Activated T-cell treated with anti-CD3 and anti-CD28 coated beads for 1 hour (primary cell): ENCODE measurements around the gene APBB2.

Experiments
- DNase-seq: peaks from one replicate; pipeline ENCODE4 v3.0.0-alpha.2; 2020; ENCODE audit warnings: low read depth

The APBB2 gene

DNA sequence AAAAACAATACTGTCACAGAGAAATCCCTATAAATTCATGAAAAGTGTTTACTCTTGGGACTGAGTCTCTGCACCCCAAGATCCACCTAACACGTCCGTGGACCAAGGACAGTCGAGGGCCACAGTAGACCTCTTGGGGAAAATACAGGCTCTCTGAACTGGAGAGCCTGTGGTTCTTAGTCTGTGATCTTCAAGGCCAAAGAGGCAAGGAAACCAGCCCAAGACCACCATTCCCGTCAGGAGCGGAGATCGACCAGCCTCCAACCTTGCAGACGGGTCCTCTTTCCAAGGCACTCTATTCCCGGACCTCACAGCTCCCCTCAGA, 1.6 kb upstream of the APBB2 start:
- no peak for DNase-seq

DNA sequence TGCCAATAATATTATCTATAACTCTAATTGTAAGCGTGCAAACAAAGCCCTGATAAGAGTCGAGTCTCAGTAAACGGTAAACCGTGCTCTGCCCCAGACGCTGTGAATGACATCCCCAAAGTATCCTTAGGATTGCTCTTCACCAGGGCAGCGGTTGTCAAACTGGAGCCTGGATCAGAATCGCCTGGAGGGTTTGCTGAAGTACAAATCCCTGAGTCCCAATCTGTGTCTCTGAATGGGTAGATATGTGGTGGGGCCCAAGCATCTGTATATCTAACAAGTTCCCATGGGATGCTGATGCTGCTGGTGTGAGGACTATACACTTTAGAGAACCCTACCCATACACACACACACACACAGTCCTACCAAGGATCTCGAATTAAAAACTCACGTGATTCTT, 813 bp upstream of the APBB2 start:
- no peak for DNase-seq

DNA sequence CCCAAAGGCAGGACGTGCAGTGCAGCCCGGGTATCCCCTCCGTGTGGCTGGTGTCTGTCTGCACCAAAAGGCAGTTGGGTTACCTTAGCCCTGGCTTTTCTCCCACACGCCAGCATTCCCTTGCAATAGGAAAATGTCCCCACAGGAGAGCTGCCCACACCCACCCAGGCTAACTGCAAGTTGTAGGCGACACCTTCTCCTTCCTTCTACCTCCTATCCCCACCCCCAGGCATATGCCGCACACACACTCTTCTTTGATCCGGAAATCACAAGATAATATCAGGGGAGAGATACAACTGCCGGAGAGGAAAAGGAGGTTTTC, 444 bp upstream of the APBB2 start:
- DNase-seq = no peak

DNA sequence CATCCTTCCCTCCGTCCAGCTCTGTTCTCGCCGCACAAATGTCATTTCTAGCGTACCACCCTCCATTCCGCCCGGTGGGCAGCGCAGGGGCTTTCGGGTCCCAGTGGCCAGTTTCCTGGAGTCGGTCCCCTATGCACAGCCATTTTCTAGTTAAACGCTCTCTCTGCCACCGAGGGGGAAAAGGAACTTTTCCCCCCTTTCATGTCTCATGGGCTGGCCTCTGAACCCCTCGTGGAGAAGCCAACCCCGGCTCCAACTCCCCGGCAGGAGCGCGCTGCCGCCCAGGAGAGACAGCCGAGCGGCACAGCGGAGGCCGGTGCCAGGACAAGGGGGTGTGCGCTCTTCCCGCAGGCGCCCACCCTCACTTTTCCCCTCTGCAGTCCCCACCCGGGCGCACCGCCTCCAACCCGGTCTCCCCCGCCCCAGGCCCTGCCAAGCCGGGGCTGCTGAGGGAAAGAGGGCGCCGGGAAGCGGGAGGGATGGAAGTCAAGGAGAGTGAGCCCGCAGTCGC, 662 bp downstream of the APBB2 start:
- DNase-seq = no peak

DNA sequence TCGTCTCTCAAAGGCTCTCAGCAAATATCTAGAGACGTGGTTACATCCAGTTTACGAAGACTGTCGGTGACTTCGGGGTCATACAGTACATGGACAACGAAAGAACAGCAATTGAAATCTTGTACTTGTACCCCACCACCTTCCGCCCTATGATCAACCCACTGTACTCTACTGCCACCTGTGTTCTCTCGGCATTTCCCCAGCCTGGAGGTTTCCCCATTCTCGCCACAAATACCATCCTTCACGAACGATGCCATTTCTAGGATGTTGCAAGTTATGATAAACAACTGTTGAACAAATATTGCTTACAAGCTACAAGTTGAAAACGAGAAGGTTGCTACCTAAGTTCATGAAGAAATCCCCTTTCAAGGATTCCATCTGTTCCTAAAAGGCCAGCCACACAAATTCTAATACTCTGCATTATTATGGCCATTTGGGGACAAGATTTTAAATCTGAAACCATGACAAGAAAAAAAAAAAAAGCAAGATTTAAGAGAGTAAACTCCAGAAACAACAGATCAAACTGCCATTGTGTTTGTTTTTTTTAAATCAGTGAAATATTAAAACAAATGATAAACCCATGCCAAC, 1.6 kb downstream of the APBB2 start:
- no peak for DNase-seq

DNA sequence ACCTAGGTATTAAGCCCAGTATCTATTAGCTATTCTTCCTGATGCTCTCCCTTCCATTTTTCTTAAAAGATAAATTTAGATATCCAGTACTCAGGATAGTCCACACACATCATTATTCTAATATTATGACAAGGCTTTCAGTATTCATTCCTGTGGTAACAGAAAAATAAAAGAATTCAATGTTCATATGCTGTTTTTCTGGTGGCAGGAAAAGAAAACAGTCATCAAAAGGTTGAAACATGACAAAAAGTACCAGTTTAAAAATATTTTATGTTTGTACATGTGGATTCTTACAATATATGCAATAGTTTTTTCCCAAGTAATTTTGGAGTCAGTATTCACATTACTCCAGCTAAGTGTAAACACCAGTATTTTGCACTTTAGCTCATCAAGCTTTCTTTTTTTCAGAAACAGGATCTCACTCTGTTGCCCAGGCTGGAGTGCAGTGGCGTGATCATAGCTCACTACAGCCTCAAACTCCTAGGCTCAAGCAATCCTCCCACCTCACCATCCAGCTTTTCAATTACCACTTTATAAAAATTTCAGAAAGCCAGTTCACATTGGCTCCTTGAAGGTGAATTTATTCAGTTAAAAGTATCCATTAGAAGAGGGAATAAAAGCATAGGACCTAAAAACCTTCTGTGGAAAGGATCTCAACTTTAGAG, 2.3 kb downstream of the APBB2 start:
- no peak for DNase-seq

DNA sequence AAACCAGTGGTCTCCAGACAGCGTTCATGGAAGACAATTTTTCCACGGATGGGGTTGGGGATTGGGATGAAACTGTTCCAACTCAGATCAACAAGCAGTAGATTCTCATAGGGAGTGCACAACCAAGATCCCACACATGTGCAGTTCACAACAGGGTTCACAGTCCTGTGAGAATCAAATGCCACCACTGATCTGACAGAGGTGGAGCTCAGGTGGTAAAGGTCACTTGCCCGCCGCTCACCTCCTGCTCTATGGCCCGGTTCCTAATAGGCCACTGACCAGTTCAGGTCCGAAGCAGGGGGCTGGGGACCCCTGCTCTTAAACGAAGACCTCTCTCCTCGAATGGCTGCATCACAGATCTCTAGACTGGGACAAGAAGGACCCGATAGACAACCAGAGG, 4.4 kb downstream of the APBB2 start:
- DNase-seq = no peak

DNA sequence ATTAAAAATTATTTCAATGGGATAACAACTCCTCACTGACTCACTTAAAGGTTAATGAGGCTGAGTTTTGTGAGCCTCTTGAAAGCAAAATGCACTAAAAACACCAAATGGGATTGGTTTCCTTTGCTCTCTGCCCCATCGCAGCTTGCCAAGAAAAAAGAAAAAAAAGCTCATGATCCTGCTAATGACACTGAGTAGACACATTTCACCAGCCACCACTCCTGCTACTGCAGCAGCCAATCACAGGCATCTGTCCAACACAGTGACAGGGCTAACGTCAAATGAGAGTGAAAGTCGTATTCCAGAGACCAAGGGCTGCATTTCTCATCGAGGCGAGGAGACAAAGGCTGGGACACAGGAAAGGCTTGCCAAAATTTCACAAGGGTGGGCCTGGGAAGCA, 5.2 kb downstream of the APBB2 start:
- DNase-seq = no peak

DNA sequence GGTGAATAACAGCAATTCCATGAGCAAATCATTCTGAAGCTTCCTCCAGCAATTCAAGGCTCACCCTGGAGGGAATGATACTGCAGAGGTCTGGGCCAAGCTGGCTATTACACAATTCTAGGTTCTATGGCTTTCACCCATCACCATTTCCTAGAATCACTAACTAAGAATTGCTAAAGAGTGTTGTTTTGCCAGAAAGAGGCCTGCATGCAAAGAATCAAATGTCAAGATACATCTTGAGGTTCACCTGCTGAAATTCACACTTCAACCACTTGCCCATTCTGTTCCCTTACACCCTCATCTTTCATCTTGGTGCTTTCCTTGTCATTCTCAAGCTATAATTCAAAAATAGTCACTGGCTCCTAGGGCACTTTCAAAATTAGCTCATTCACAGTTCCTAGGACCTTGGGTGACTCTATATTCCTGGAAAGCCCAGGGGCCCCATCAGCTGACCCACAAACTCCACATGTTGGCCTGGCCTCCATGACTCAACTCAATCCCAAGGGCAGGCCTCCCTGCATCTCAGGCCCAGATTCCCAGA, 7.0 kb downstream of the APBB2 start:
- no peak for DNase-seq

DNA sequence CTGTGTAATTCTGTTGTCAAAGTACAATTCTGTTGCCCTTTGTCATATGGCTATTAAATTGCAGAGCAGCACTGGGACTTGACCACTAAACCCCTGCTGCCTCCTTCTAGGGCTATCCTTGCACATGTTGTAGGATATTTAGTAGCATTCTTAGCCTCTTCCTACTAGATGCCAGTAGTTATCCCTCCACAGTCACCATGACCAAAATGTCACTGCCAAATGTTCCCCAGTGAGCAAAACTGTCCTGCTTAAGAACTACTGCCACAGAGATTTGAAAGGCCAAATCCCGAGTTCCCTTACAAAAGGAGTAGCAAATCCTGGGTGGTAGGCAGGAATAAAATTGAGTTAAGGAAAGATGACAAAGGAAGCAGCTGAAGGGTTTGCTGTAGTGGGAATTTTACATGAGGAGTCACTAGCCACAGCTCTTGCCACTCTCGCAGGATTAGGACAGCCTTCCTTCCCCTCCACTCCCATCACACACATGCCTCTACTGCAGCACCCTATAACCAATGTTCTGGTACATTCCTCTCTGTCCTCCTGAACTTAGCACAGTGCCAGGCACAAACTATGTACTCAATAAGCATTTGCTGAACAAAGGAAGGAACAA, 8.4 kb downstream of the APBB2 start:
- DNase-seq = no peak

DNA sequence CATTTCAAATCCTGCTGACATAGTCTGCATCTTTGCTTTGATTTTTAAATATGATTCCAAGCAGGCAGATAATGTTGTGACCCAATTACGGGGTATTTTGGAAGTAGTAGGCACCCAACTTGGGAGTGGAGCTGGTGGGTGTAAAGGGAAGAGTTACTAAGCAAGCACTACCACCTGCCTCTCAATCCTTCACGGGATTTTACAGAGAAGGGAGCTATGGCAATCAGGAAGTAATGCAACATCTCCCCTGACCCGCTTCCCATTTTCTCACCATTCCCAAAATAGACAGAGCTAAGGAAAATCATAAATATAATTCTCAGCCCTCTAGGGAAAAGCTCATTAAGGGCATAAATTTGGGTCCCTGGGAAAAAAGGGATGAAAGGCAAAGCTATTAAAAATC, 9.2 kb downstream of the APBB2 start:
- DNase-seq = no peak

DNA sequence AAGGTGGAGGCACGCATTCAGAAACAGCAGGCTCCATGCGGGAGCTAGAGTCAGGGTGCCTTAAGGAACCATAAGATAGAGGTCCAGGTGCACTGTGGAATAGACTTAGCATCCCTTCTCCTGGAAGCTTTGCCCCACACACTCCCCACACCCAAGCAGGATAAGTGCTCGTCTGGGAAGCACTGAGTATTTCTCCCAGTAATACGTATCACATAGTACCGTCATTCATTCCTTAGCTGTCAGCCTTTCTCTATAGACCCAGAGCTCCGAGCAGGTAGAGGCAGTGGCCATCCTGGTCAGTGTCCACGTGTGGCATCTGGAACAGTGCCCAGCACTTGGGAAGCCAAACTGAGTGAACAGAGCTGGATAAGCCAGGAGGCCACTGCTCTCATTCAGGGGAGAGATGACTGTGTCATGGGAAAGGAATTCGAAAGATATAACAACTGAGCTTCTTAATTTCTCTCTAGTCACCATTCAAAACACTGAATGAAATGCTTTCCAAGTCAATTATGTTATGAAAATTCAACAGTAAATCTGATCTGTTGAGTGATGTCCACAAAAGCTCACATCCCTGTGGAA, 9.9 kb downstream of the APBB2 start:
- DNase-seq = no peak

DNA sequence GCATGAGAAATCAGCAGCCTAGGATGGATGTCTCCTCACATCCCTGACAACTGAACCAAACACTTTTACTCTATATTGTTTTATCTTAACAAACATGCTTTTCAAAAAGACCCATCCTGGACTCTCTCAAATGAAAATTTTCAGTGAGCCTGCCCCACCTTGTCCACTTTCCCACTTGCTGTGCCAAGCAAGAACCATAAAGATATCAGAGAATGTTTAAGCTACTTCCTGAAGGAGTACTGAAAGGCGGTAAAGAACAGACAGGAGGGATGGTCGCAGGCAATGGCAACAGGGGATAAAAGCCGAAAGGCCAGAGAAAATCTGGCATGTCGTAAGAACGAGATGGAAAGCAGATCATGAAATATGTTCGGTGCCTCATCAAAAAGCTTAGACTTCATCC, 10.5 kb downstream of the APBB2 start:
- no peak for DNase-seq

DNA sequence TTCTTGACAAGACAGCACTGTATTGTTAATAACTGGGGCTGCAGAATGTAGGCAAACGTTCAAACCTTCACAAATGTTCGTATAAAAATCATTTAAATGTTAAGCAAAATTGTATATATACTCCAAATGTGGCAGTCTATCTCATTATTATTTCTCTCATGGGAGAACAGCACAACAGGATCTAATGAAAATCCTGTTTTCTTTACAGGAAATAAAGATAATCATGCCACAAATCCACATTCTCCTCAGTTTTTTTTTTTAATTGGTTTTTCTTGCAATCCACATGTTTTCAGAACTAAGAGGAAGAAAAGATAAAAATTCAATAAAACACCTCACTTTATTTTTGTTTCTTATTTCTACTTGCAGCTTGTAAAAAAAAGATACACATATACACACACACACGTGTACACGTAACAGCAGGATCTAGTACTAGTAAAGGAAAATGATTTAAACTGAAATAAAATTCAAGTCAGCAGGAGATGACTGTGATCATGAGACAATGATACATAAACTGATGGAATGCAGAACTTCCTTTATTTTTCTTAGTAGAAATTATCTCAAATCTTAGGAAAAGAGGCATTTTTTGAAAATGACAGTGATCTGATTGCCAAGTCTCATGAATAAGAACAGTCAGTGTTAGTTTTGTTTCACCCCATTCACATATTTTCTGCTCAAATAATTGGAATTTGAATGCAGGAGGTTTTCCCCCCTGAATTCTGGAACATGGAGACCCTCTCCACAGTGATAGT, 11.3 kb downstream of the APBB2 start:
- DNase-seq = no peak

DNA sequence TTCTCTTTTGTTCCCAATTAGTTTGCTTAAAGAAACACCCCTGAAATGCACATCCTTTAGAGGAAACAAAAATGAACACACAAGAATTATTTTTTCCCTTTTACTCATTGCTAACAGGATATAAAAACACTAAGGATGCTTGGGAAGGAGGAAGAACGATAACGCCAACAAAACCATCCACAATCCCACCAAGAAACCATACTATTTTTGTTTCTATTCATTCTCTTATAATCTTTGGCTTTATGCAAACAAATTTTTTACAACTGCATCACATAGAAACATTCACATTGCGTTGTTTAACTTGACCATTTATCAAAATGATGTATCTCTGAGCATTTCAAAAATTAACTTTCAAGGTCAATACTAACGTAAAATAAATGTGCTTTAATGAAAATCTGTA, 12.0 kb downstream of the APBB2 start:
- DNase-seq = no peak

DNA sequence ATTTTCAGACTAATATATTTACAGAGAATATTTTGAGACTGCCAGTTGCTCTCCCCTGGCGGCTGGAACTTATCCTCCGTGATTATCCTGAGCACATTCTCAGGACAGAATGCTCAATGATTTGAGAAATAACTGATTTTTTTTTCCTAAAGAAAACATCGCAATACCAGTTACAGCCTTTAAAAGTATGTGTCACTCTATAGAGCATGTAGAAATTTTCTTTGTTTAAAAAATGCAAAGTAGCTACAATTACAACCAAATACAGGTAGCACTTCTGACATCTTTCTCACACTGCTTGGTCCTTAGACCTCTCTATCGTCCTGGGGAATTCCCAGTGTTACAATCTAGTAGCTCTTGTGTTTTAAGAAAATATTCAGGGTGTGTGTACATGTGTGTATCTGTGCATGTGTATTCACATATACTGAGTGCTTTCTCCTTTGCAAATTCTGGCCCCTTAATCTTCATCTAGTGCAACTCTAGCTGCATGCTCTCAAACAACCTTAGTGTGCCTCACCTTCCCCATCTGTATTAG, 13.8 kb downstream of the APBB2 start:
- no peak for DNase-seq

DNA sequence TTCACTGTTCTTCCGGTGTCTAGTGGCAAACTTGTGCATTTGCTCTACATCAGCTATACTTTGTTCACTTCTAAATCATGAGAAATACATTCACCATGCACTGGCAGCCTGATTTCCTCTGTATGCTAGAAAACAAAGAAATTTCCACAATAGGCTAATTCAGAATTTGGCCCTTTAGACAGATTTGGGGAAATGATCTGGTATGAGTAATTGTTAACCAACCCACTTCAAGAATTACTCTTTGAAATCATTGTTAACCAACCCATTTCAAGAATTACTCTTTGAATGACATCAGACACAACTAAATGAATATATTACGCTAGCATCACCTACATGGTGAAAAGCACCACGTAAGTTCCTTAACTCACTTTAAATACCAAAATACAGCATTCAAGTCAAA, 14.6 kb downstream of the APBB2 start:
- DNase-seq = no peak

DNA sequence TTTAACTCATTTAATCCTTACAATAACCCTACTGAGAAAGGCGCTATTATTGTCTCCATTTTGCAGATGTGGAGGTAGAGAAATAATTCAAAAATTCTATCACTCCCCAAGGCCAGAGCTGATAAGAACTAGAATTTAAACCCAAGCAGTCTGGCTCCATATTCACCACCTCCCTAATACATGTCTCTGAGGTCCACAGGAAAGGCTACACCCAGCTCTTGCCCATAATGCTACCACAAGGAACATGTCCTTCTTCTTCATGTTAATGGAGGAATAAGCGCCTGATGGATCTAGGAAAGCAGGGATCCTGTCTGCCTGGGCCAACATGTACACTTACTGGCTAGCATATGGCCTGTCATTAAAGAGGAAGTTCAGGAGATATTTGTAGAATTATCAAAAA, 16.3 kb downstream of the APBB2 start:
- no peak for DNase-seq

DNA sequence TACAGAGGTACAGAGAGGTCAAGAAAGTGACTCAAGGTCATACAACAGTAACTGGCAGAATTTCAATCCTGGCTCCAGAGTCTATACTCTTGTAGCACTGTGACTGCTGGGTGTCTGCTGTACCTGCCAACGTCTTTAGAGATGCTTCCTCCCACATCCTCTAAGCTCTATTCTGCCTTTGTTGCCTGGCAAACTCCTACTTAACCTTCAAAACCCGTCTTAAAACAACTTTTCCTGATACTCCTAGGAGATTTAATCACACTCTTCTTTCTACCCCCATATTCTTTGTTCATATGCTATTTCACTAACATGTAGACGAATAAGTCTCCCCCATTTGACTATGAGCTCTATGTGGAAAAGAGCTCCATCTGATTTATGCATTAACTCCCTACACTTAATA, 16.8 kb downstream of the APBB2 start:
- DNase-seq = no peak

DNA sequence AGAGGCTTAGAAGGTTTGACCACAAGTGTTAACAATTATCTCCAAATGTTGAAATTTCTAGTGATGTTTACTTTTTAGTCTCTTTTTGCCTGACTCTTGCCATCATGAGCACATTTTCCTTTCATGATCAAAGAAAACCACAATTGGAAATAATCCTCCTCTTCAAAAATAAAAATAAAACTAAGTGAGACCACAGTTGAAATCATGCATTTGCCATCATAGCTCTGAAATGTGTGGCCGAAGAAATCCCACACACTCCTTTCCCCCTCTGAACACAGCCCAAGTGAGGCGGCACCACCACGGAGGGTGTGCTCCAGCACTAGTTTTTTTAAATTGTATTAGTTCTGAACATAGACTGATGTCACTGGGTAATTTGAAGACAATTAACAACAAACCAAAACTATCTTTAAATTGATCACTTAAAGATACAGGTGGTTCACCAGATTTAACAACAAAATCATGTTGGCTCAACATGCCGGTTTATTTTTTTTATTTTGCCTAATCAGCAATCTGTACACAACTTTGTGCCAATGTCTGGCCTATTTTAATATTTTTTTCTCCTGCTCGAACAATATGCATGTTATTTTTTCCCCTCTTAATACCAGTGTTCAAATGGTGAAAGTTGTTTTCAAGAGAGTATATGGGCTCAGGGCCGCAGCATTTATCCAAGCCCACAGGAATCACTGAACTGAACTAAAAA, 17.6 kb downstream of the APBB2 start:
- DNase-seq = no peak

DNA sequence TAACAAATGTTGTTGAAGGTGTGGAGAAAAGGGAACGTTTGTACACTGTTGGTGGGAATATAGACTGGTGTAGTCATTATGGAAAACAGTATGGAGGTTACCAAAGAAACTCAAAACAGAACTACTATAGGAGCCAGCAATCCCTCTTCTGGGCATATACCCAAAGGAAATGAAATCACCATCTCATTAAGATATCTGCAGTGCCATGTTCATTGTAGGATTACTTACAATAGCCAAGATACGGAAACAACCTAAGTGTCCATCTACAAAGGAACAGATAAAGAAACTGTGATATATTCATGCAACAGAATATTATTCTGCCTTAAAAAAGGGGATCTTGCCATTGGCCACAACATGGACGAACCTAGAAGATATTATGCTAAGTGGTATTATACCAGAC, 22.2 kb downstream of the APBB2 start:
- no peak for DNase-seq

DNA sequence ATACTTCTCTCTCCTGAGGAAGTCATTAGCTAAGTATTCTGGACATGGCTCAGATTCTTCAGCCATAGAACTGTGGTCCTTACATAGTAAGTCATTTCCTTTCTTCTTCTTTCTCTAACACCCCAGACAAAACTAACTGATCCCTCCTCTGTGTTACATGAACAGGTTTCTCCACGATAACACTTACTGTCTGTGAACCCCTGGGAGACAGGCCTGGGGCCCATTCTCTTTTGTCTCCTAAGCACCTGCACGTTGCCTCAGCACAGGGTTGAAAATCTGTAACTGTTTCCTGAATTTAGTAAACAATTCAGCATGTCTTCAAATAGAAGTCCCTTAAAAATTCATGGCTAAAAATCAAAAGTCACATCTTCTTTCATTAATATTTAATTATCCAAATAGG, 24.7 kb downstream of the APBB2 start:
- DNase-seq = no peak
